ENCODE results near the gene FAIM2.

Gene FAIM2

DNA sequence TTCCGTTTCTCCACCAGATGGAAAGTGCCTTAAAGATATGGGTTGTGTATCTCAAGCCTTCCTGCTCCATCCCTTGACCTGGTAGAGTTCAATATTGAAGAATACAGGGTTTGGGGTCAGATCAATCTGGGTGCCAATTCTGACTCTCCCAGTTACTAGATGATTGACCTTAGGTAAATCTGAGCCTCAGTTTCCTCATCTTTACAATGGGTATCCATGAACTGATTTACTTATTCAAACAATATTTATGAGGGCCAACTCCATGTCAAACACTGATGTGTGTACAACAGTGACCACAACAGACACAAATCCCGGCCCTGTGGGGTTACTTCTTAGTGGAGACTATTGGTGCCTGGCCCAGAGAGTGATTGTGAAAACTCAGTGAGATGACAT, 7.5 kb upstream of the FAIM2 start:
- H3K27me3 Mint-ChIP-seq = peaks cover 20% of the 10 kb centered on the region

DNA sequence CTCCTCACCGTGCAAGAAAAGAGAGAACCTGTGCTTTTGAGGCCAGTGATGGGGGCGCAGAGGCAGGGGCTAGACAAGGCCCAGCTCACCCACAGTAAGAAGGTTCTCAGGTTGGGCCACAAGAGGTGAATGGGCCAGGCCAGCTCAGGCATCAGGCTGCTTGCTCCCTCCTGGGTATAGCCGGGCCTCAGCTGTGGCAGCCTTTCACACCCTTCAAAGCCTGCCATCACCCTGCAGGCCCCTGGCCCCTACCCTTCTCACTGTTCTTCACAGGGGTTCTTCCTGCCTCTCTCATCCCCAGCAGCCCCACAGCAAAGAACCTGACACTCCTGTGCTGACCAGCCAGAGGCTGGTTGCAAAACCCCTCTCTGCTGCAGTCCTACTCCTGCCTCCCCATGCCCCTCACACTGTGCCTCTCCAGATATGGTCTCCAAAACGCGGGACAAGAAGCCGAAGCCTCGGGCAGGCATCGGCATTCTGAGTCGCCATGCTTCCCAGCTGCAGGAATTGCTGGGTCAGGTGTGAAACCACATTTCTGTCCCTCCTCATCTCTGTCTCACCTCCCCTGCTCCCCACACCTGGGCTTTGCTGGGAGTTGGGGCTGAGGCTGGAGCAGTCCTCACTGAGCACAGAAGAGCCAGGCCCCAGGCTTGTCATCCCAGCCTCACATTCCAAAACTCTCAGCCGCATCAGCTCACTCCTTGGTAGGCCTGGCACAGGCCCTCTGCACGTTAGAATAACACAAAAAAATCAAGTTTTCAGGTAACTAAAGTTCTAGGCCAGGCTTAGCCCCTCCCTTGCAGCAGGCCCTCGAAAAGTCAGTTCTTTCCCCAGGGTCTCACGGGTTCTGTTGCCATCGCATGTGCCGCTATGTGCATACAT, 6.9 kb upstream of the FAIM2 start:
- H3K9me3 Mint-ChIP-seq = no peaks in the 10 kb centered on the region
- H3K4me3 Mint-ChIP-seq = no peak overlapping the region
- DNase-seq (no peak), ATAC-seq (no peak)
- no peaks in the 10 kb centered on the region for H3K4me1 Mint-ChIP-seq
- H3K27me3 Mint-ChIP-seq = peaks cover 26% of the 10 kb centered on the region
- H3K27ac Mint-ChIP-seq = peak overlapping the region; percentile 41 to 57

More for the DNA sequence above, 7.5 kb upstream of the FAIM2 start:
- ATAC-seq (no peak), DNase-seq (no peak)
- H3K4me1 Mint-ChIP-seq = no peaks in the 10 kb centered on the region
- no peak overlapping the region for H3K4me3 Mint-ChIP-seq
- H3K27ac Mint-ChIP-seq = no peak overlapping the region
- no peaks in the 10 kb centered on the region for H3K9me3 Mint-ChIP-seq

- ATAC-seq (no peak), DNase-seq (no peak)
- Mint-ChIP-seq H3K4me3 (no peak overlapping the region), H3K27ac (no peak overlapping the region), H3K4me1 (peaks cover under 1% of the 10 kb centered on the region), H3K9me3 (no peaks in the 10 kb centered on the region), H3K27me3 (peaks cover 30% of the 10 kb centered on the region)
Observed at GRCh38 chr12:49909826-49910225, 6.1 kb upstream of the FAIM2 start.

DNA sequence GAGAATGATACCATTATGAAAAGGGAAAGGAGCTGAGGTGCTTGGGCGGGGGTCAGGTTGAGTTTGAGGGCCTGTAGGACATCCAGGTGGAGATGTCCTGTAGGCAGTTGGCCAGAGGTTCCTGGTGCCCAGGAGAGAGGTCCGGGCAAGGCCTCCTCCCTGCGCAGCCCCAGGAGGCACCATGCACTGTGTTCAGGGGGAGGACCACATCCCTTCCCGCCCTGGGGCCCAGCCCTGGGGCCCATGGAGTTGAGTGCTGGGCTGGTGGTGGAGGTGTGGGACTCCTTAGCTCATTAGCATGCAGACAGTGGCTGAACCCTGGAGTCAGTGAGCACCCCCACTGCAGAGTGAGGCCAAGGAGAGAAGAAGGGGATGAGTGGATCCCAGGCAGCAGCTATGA, 5.7 kb upstream of the FAIM2 start:
- no peak overlapping the region for H3K27ac Mint-ChIP-seq
- peaks cover 5% of the 10 kb centered on the region for H3K4me1 Mint-ChIP-seq
- H3K9me3 Mint-ChIP-seq = no peaks in the 10 kb centered on the region
- H3K4me3 Mint-ChIP-seq = no peak overlapping the region
- DNase-seq (no peak), ATAC-seq (peak; percentile 33)
- peaks cover 35% of the 10 kb centered on the region for H3K27me3 Mint-ChIP-seq

- H3K4me1 Mint-ChIP-seq = peaks cover 18% of the 10 kb centered on the region
- no peaks in the 10 kb centered on the region for H3K9me3 Mint-ChIP-seq
- no peak overlapping the region for H3K27ac Mint-ChIP-seq
- no peak overlapping the region for H3K4me3 Mint-ChIP-seq
- no peak for ATAC-seq
- H3K27me3 Mint-ChIP-seq = peaks cover 27% of the 10 kb centered on the region
- DNase-seq = no peak
Observed at GRCh38 chr12:49907352-49907751, 3.7 kb upstream of the FAIM2 start.

- Mint-ChIP-seq H3K27ac (peak overlapping the region in 1 of 2 donors; percentile 16), H3K4me3 (peak overlapping the region in 1 of 2 donors; percentile 30), H3K4me1 (peaks cover 18% of the 10 kb centered on the region), H3K27me3 (peaks cover 27% of the 10 kb centered on the region), H3K9me3 (no peaks in the 10 kb centered on the region)
- no peak for DNase-seq
- ATAC-seq = no peak
Observed at GRCh38 chr12:49905718-49906314, 2.1 kb upstream of the FAIM2 start.

DNA sequence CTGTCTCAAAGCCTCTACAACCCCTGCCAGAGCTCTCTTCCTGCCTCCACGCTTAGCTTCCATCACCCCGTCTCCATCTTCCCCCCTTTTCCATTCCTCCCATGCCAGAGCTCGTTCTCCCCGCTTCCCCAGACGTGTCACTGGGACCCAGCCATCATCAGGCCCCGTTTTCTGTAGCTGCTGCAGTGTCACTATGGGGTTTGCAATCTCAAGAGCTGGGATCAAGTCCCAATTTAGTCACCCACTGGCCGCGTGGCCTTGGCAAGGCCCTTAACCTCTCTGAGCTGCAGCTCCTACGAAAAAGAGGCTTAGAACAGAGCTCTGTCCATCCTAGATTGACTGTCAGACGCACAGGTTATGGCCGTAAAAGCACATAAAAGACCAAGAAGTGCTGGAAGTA, 901 bp upstream of the FAIM2 start:
- H3K4me1 Mint-ChIP-seq = peaks cover 18% of the 10 kb centered on the region

GRCh38 chr12:49903351-49903699, 375 bp downstream of the FAIM2 start:
- peaks cover 27% of the 10 kb centered on the region for H3K27me3 Mint-ChIP-seq
- peak; percentile 19 for ATAC-seq
- peak overlapping the region in 1 of 2 donors; percentile 38 for H3K27ac Mint-ChIP-seq

More for the DNA sequence above, 901 bp upstream of the FAIM2 start:
- Mint-ChIP-seq H3K27me3 (peaks cover 27% of the 10 kb centered on the region), H3K4me3 (peak overlapping the region; percentile 84 to 87), H3K27ac (peak overlapping the region in 1 of 2 donors; percentile 95), H3K9me3 (no peaks in the 10 kb centered on the region)
- ATAC-seq = no peak
- DNase-seq = no peak

DNA sequence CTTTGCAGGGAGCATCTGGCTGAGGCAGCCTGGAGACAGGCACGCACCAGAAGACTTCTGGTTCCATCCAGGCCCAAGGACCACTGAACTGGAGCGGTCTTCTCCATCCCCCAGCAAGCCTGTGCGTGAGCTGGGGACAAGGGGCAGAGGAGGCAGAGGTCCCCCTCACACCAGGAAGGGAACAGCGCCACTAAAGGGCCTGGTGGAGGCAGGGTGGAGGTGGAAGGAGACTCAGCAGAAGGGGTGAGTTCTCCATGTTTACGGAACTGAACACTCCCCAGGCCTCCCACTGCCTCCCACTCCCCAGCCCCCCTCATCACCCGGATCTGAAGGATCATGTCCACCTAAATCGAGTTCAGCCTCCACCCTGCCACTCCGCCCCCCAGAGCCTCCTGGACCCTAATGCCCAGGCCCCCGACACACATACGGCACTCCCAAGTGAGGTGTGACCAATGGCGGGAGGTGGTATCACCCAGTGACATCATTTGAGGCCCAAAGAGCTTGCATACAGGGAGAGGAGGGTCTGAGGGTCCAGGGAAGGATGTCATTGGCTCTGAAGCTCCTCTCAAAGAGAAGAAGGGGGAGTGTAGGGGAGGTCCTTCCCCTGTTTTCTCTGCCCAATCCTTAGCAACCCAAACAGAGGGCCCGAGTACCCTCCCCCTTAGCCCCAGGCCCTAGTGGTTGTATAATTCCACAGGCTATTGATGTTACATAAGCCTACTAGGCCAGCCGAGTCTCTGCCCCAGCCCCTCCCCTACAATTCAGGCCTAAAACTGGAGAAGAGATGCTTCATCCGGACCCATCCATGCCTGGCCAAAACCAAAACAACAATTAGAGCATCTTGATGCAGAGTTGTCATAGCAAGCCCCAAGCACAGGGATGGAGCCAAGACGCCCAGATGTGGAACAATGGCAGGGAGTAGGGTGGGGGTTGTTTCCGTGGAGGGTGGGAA, 1.0 kb downstream of the FAIM2 start:
- peaks cover 18% of the 10 kb centered on the region for H3K4me1 Mint-ChIP-seq
- DNase-seq (no peak), ATAC-seq (no peak)
- peak overlapping the region; percentile 73 to 75 for H3K4me3 Mint-ChIP-seq
- H3K27me3 Mint-ChIP-seq = peaks cover 27% of the 10 kb centered on the region
- H3K9me3 Mint-ChIP-seq = no peaks in the 10 kb centered on the region
- peak overlapping the region in 1 of 2 donors; percentile 5 for H3K27ac Mint-ChIP-seq

More at GRCh38 chr12:49903351-49903699, 375 bp downstream of the FAIM2 start:
- DNase-seq = no peak
- Mint-ChIP-seq H3K4me1 (peaks cover 18% of the 10 kb centered on the region), H3K4me3 (peak overlapping the region; percentile 73 to 75), H3K9me3 (no peaks in the 10 kb centered on the region)

DNA sequence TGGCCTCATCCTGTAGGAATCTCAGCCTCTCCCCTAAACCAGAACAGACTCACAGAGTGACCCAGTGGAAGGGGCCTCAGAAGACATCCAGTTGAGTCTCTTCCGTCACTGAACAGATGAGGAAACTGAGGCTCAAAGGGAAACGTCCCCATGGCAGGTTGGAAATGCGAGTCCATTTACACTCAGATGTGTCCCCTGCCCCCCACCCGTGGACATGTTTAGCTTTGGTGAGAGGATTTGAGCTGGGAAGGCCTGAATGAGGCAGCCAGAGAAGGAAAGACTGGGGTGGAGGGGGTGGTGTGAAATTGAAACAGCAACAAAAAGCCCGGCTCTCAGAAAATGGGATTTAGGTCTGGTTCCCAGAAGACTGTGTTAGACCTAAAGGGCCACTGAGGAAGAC, 1.7 kb downstream of the FAIM2 start:
- ATAC-seq = no peak
- peaks cover 21% of the 10 kb centered on the region for H3K27me3 Mint-ChIP-seq
- no peak for DNase-seq
- H3K27ac Mint-ChIP-seq = peak overlapping the region in 1 of 2 donors; percentile 5
- no peaks in the 10 kb centered on the region for H3K9me3 Mint-ChIP-seq
- peaks cover 18% of the 10 kb centered on the region for H3K4me1 Mint-ChIP-seq
- no peak overlapping the region for H3K4me3 Mint-ChIP-seq

GRCh38 chr12:49901026-49901425, 2.7 kb downstream of the FAIM2 start:
- Mint-ChIP-seq H3K9me3 (no peaks in the 10 kb centered on the region), H3K27me3 (peaks cover 17% of the 10 kb centered on the region), H3K27ac (peak overlapping the region in 1 of 2 donors; percentile 16), H3K4me3 (no peak overlapping the region), H3K4me1 (peaks cover 18% of the 10 kb centered on the region)
- ATAC-seq = no peak
- no peak for DNase-seq

- no peak overlapping the region for H3K4me3 Mint-ChIP-seq
- ATAC-seq (no peak), DNase-seq (no peak)
- H3K27ac Mint-ChIP-seq = no peak overlapping the region
- H3K9me3 Mint-ChIP-seq = no peaks in the 10 kb centered on the region
- peaks cover 18% of the 10 kb centered on the region for H3K4me1 Mint-ChIP-seq
- peaks cover 11% of the 10 kb centered on the region for H3K27me3 Mint-ChIP-seq
Observed at GRCh38 chr12:49900371-49900770, 3.3 kb downstream of the FAIM2 start.

GRCh38 chr12:49899921-49900320, 3.8 kb downstream of the FAIM2 start:
- Mint-ChIP-seq H3K9me3 (no peaks in the 10 kb centered on the region), H3K4me3 (no peak overlapping the region), H3K4me1 (peaks cover 18% of the 10 kb centered on the region), H3K27ac (no peak overlapping the region), H3K27me3 (peaks cover 9% of the 10 kb centered on the region)
- ATAC-seq (no peak), DNase-seq (no peak)

- ATAC-seq (no peak), DNase-seq (no peak)
- no peaks in the 10 kb centered on the region for H3K9me3 Mint-ChIP-seq
- H3K4me1 Mint-ChIP-seq = peaks cover 15% of the 10 kb centered on the region
- peaks cover 4% of the 10 kb centered on the region for H3K27me3 Mint-ChIP-seq
- no peak overlapping the region for H3K4me3 Mint-ChIP-seq
- no peak overlapping the region for H3K27ac Mint-ChIP-seq
Observed at GRCh38 chr12:49899286-49899843, 4.3 kb downstream of the FAIM2 start.

GRCh38 chr12:49897276-49897675, 6.4 kb downstream of the FAIM2 start:
- DNase-seq (no peak), ATAC-seq (no peak)

More at GRCh38 chr12:49897276-49897675, 6.4 kb downstream of the FAIM2 start:
- Mint-ChIP-seq H3K27me3 (peaks cover 7% of the 10 kb centered on the region), H3K27ac (peak overlapping the region in 1 of 2 donors; percentile 8), H3K9me3 (no peaks in the 10 kb centered on the region), H3K4me1 (peaks cover 4% of the 10 kb centered on the region), H3K4me3 (no peak overlapping the region)
